ENCODE measurements around the gene CLIC4.

The CLIC4 gene

DNA sequence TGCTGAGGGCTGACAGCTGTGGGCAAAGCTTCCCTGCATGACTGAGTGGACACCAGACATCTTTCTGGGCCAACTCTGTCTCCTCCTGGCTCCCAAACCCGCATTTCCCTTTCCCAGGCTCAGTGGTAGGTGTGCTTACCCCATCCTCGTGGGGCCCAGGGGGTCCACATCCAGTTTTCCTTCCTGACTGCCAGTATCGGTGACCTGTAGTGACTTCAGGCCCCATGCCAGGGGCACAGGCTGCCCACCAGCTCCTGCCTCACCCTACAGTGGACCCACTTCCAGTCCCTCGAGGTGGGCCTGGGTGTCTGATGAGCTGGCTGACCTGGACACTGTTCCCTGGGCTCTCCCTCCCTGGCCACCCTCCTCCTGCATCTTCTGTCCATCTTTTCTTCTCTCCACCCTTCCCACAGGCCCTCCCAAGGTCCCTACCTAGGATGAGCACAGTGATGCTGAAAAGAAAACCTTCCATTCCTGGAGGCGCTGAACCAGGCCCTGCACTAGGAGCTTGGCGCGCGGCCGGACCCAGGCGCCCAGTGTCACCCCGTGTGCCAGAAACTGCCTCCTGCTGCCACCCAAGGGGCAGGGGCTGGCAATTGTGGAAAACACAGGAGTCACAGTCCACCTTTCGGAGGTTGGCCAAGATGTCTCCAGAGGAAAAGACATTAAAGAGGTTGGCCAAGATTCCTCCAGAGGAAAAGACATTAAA is 117.7 kb downstream of the CLIC4 start:
- no peak for DNase-seq

DNA sequence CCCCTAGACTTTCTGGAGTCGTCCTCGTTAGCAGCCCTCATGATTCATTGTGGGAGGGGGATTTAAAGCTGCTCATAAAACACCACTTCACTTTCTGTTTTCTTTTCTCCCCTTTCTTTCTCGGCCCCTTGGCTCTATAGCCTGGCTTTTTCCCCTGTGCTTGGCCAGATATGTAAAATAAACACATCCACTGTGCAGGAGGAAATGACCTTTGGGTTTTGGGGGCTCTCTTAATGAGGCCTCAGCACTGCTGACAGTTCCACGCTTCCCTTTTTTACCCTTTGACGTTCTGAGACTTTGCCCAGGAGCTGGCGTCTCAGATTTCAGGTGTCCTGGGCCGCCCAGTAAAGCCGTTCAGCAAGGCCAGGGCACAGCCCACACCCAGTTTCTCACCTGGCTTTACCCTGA is 119.1 kb downstream of the CLIC4 start:
- peak in 1 of 2 donors; percentile 54 for DNase-seq

DNA sequence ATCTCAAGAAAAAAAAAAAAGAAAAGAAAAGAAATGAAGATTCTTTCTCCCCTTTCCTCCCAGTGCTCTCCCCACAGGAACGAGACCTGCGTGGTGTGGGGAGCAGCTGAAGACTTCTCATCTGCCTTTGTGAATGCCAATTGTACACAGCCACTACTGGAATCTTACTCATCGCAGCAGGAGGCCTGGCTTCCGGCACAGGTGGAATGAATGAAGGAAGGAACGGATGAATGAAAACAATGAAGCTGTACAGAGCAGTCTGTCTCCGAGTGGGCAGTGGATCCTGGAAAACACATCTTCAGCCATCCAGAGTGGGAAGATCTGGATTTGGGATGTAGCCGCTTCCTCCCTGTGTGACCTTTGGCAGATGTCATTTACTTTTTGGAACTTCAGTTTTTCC is 119.9 kb downstream of the CLIC4 start:
- no peak for DNase-seq

DNA sequence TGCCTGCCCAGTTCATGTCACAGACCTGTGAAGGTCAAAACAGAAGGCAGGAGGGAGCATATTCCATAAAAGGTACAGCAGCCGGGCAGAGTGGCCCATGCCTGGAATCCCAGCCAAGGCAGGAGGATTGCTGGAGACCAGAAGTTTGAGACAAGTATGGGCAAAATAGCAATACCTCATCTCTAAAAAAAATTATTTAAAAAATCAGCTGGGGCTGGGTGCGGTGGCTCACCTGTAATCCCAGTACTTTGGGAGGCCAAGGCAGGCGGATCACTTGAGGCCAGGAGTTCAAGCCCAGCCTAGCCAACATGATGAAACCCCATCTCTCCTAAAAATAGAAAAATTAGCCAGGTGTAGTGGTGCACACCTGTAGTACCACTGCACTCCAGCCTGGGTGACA is 120.3 kb downstream of the CLIC4 start:
- DNase-seq: no peak

DNA sequence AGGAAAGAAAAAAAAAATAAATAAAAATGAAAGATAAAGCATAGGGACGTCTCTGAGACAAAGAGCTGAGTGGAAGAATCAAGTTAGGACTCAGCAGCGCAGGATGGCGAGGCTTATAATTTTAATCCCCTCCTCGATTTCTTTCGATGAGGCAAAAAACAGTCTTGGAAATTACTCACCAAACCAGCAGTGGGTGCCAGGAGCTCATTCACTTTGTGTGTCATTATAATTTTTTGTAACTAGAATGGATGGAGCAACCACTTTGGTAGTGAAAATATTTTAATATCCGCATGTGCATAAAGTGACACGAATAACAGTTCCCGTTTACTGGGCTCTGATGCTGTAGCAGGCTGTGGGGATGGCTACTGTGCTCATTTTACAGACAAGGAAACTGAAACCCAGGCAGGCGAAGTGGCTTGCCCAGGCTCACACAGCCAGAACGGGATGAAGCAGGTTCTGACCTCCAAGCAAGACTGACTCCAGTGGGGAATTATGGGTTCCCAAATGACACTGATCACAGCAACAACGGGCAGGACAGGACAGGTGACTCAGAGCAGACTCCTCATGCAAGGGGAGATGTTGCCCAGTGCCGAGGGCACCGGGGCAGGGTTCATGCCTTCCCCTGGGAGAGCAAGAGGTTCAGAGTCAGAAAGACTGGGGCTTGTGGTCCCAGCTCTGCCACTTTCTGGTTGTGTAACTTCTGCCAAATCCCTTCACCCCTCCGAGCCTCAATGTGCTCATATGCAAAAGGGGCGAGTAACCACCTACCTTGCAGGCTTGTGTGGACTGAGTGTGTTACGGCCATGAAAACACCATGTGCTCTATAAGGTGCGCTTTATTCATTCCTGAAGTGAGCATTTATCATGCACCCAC is 121.2 kb downstream of the CLIC4 start:
- DNase-seq: no peak

DNA sequence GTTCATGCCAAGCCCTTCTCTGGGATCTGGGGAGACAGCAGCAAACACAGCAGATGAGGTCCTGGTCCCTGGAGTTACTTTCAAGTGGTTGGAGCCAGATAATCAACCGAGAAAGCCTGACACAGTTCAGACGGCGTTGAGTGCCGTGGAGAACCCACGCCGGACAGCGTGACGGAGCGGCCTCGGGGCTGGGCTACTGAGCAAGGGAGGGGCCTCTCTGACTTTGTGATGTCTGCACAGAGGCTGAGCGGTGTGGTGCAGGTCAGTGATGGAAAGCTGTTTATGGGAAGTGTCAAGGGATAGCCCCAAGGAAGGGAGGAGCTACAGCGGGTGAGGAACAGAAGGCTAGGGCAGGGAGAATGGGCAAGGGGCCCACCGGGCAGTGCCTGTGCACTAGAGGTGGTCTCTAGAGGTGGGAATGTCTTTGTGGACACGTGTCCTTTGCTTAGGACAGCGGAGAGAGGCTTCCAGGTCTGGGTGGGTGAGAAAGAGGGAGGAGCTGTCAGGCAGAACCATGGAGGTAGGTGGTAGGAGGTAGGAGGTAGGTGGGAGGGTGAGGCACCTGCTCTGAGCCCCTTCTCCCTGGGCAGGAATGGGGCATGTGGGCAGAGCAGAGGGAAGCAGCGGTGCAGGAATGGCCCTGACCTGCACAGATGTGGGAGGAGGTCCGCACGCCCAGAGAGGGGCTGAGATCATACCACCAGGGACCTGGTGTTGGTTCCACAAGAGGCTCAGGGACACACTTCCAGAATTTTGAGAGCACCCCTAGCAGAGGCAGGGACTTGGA is 122.0 kb downstream of the CLIC4 start:
- DNase-seq: no peak

DNA sequence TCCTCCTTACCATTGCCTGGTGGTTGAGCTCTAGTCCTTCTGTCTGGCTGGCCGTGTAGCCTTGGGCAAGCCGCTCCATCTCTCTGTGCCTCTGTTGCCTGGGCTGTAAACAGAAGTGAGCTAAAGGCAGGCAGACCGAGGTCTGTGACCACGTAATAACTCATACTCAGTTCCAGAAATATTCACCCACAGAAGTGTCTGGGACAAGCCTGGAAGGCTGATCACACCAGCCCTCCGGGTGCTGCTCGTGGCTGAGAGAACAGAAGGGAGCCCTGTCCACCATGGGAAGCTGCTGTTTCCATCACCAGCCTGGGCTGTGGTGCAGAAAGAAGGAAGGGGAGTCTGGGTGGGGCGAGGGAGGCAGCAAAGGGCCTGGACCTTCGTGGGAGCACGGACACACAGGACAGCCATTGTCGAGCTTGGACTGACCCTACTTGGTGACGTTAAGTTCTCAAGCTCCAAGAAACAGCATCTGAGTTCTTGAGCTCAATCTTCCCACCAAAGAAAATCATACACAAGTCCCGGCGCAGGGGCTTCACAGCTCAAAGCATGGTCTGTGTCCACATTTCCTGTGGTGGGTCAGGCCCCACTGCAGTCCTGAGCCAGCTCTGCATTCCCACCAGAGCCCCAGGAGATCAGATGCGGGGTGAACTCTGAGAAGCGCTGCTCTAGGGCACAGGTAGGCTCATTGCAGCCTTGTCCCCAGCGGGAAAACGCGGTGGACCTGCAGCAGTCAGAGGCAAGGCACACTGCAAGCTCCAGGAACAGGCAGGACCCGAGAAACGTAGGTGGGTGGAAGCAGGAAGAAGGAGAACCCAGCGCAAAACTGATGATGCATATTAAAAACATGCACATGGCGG is 123.0 kb downstream of the CLIC4 start:
- no peak for DNase-seq

DNA sequence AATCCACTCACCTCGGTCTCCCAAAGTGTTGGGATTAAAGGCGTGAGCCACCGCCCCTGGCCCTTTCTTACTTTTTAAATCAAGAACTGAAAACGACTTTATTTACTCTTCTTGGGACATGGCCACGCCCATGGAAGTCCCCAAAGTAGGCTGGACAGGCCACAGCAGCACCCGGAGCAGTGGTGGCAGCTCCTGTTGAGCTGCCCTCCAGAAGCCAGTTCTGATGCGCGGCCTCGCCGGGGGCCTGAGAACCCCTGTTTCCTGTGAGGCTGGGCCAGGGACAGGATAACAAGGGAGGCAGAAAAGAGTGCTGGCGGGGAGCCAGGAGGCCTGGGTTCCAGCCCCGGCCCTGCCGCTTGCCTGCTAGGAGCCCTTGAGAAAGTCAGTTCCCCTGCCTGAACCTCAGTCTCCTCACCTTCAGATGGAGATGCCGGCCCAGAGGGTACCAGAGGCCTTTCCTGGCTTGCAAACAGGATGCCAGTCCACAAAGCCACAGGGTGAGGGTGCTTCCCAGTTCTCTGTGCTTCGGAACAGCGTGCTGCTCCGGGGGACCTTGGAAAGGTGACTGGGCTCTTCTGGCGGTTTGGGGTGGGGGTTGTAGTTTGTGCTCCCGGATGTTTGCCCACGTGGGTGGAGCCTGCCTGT is 125.4 kb downstream of the CLIC4 start:
- DNase-seq: peak in 1 of 2 donors; percentile 33

DNA sequence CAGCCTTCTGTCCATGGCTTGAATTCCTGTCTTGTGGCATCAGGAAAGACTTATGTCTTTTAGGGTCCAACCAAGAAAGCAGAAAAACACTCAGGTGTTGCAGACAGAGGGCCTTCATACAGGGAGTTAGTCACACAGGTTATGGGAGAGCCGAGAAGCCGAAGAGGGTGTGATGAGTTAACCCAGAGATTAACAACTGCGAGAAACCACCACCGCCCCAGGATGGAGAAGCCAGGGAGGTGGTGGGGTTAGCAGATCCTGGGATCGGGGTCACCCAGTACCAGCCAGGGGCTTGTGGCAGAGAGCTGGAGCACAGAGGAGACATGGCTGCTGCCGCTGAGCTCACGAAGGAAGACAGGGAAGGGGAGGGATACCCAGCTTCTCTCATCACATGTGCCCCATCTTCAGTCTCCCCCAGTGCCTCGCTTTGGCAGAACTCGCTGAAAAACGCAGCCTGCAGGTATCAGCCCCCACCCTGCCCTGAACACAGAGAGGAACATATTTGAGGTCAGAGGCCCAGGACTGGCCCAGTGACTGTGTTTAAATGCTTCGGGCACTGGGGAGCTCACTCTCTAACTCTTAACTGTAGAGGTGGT is 126.2 kb downstream of the CLIC4 start:
- DNase-seq: no peak

DNA sequence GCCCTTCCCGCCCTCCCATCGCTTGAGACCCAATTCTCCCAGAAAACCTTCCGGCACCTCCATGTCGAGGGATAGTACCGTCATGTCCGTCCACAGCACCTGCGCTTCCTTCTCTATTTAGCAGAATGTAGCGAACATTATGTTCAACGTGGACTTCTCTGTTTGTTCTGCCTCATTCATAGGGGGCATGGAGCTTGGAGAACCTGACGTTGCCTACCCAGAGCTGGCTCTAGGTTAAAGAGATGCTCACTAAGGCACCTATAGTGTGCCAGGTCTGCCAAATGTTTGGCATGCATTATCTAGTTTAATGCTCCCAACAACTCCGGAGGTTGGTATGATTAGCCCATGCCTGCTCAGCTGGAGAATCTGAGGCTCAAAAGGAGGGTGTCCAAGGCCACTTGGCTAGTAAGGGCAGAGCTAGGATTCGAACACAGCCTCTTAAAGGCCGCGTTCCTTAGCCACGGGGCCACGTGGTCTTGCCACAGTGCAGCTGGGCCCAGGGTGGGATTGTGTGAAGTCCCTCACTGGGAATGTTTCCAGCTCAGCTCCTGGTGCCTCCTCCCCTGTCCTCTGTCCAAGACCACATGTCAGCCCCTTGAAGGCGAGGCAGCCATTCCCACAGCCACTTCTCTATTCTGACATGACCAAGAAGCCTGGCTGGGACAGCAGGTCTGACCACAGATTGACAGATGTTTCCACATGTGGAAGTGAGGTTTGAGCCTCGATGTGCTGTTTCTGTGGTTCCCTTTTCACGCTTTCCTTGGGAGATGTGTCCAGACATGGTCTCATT is 127.0 kb downstream of the CLIC4 start:
- DNase-seq: peak; percentile 13 to 88

DNA sequence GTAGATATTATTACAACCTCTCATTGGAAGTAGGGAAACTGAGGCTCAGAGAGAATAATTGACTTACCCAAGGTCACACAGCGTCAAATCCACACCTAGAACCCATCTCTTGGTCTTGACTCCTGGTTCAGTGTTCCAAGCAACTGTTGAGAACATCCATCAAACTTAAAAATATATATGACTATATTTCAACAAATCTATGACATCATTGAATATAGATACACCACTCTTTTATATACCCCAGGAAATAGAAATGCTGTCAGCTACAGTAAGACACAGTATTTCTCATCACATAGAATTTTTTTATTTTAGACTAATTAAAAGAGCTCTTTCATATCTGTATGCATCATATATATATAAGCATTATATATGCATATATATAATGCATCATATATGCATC is 127.9 kb downstream of the CLIC4 start:
- DNase-seq: no peak

DNA sequence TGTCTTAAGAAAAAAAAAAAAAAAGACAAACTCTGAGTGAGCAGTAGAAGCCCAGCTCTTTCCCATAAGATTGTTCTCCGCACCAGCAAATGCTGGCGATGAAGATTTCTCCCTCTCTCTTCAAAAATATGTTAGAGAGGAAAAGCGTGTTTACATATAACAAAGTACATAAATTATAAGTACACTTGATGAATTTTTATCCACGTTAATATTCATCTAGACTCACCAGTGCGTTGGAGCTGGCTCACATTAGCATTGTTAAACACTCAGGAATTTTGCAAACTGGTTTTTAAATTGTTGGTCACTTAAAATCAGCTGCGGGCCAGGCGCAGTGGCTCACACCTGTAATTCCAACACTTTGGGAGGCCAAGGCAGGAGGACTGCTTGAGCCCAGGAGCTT is 128.8 kb downstream of the CLIC4 start:
- no peak for DNase-seq

DNA sequence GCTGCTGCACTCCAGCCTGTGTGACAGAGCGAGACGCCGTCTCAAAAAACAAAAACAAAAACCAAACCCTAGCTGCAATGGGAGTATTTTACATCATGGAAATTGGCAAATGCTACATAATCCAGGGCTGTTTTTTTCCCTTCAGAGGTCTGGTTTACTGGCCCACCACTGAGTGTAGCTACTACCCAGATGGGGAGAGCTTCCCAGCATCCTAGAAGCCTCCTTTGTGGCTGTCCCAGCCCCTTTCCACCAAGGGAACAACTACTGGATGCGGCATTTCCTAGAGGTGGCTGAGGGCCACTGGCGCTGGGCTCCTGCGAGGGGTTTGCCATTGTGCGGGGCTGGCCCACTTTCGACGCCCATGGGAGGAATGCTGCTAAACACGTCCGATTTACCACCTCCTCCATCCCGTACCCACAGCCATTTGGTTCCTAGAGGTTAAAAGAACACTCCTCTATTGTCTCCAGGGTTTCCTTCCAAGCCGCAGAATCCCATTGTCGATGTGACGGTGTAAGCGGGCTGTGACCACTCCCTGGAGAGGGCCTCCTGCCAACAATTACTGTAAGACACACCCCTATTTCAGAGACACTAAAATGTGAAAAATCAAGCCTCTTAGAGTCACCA is 129.5 kb downstream of the CLIC4 start:
- DNase-seq: no peak

DNA sequence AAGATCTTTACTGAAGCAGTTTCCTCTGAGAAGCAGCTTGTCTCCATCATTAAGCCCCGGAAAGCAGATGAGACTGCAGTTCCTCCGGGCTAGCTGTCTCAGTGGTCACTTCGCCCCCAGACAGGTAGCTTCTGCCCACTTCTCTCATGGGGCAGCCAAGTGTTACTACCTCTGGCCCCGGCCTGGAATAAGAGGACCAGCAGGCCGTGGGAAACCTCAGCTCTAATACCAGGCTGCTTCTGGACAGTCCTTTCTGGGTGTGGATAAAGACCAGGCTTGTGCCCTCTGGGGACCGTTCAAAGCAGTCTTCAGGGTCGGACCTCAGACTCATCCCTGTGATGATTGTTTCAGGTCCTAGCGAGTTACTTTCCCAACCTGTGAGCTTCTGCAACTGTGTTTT is 130.0 kb downstream of the CLIC4 start:
- no peak for DNase-seq

DNA sequence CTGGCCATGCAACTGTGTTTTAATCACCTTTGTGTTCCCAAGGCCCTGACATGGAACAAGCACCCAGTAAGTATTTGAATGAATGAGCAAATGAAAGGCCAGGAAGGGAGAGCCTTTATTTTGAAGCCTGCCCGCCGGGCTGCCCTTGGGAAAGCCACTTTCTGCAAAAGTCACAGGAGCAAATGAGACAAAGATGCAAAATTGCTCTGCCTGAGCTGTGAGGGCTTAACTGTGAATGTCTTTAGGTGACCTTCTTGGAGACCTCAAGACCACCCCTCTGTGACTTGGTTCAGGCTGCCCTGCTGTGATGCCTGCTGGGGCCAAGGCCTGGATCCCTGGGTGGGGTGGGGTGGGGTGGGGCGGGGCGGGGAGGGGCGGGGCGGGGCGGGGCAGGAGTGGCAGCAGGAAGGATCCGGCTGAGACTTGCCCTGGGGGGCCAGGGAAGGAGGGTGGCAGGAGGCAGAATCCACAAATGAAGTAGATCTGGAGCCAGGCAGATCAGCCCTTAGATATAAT is 130.8 kb downstream of the CLIC4 start:
- DNase-seq: no peak

DNA sequence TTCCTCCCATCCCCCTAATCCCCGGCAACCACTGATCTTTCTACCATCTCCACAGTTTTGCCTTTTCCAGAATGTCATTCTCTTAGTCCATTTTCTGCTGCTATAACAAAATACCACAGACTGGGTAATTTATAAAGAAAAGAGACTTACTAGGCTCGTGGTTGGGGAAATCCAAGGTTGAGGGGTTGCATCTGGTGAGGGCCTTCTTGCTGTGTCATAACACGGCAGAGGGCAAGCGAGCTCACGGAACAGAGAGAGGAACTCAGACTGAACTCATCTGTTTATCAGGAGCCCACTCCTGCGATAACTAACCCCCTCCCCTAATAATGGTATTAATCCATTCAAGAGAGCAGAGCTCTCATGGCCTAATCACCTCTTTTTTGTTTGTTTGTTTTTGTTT is 132.8 kb downstream of the CLIC4 start:
- no peak for DNase-seq

DNA sequence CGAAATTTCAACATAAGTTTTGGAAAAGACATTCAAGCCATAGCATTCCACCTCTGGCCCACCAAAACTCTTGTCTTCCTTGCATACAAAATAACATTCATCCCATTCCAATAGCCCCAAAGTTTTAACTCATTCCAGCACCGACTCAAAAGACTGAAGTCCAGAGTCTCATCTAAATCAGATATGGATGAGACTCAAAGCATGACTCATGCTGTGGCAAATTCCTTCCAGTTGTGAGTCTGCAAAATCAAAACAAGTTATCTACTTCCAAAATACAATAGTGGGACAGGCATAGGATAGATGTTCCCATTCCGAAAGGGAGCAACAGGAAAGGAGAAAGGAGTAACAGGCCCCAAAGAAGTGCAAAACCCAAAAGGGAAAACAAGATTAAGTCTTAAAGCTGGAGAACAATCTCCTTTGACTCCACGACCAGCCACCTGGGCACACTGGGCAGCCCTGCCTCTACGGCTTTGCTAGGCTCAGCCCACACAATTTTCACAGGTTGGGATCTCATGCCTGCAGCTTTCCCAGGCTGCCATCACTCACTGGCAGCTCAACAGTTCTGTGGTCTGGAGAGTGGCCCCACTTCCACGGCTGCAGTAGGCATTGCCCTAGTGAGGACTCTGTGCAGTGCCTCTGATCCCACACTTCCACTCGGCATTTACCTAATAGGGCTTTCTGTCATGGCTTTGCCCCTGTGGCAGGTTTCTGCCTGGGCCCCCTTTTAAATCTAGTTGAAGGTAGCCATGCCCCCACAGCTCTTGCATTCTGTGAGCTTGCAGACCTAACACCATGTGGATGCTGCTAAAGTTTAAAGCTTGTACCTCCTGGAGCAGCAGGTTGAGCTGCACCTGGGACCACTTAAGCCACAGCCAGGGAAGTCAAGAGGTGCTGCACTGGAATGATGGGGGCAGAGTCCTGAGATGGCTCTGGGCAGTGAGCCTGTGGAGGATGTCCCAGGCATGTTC is 133.8 kb downstream of the CLIC4 start:
- no peak for DNase-seq

DNA sequence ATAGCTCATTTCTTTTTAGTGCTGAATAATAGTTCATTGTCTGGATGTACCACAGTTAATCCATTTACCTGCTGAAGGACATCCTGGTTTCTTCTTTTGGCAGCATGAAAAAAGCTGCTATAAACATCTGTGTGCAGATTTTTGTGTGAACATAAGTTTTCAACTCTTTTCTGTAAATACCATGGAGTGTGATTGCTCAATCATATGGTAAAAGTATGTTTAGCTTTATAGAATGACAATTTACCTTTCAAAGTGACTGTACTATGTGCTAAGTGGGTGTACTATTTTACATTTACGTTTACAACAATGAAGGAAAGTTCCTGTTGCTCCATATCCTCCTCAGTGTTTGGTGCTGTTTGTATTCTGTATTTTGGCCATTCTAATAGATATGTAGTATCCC is 135.8 kb downstream of the CLIC4 start:
- no peak for DNase-seq

DNA sequence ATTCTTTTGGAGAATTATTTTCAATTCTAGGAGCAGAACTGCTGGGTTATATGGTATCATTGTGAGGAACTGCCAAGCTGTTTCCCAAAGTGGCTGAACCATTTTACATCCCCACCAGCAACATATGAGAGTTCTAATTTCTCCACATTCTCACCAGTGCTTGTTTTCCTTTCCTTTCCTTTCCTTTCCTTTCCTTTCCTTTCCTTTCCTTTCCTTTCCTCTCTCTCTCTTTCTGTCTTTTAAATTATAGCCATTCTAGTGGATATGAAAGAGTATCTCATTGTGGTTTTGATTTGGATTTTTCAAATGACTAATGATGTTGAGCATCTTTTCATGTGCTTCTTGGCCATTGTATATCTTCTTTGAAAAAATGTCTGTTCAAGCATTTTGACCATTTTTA is 139.5 kb downstream of the CLIC4 start:
- DNase-seq: no peak
